Measurements from ENCODE around the gene SLC6A8.

The SLC6A8 gene

DNA sequence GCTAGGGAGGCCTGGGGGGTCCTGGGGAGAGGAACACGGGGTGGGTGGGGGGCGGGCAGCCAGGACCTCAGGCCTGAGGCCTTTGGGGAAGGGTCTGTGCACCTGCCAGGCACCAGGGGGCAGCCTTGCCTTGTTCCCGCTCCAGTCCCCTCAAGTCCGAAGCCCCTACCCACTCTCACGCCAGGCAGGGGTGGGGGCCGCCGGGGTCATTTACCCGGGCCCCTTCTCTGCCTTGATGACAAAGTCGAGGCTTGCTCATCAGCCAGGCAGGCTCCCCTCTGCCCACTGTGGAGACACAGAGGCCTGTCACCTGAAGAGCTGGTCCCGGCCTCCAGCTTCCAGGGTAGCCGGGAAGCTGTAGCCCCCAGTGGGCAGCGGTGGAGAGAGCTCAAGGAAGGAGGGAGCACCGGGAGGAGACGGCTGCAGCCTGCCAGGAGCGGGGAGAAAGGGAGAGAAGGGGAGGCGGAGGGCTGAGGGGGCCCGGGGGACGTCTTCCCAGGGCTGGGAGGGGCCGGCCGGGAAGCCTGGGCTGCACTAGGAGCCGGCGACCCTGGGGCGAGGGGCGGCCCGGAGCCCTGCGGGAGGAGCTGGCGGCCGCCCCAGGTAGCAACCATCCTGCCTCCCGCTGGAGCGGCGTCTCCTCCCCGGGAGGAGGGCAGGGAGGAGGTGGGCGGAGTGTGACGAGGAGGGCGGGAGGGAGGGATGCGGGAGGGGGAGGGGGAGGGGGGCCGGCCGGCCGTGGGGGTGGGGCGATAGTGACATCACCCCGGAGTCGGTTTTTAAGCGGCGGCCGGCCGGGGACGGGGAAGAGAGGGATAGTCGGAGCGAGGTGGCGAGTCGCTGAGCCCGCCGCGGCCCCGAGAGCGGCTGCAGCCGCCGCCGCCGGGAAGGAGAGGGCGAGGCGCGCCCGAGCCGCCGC lies at the start of gene SLC6A8:
SLC6A8 (plus strand) TSS at position 806 of the 919 bp plus-strand sequence. CDS start 649 bp downstream, outside the sequence.
- DNase-seq: no peak

DNA sequence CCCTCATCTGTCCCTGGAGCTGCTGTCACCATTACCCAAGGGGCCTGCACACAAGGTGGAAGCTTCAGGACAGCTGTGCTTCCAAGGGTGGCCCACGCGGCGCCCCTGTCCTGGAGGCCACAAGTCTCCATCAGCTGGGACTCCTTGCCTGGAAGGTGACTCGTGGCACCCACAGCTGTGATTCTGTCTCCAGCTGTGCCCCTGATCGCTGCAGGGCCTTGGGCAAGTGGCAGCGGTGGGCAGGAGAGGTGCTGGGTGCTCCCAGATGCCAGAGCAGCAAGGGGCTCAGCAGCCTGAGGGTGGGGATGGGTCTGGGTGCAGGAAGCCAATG lies 49.7 kb upstream of the SLC6A8 start:
- DNase-seq: no peak

DNA sequence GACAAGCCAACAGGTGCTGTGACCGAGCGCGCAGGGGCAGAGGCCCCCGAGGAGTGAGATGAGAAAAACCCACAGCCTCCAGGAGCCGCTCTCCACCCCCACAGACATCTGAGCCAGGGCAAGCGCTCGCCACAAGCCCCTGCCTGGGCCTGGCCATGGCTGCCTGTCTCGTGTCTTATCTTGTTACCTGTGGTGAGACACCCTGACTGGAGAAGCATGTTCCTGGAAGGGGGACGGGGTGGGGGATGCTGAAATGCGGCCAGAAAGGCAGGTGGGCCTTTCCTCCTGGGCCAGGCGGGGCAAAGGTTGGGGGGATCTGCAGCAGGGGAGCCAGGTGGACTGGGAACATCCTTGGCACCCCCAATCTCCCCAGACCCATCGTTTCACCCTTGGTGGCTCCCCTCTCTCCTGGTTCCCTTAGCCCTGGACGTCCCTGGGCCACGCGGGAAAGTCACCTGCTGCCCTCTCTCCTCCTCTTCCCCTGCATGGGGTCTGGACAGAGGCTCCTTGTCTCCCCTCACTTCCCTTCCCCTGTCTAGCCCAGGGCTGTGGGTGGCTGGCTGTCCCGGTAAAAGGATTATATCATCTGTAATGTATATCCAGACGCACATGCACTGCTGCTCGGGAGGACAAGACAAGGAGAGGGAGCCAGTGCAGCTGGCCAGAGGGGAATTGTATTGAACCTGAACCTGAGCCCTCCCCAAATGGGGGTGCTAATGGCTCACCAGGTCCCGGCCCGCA lies 49.1 kb upstream of the SLC6A8 start:
- no peak for DNase-seq

DNA sequence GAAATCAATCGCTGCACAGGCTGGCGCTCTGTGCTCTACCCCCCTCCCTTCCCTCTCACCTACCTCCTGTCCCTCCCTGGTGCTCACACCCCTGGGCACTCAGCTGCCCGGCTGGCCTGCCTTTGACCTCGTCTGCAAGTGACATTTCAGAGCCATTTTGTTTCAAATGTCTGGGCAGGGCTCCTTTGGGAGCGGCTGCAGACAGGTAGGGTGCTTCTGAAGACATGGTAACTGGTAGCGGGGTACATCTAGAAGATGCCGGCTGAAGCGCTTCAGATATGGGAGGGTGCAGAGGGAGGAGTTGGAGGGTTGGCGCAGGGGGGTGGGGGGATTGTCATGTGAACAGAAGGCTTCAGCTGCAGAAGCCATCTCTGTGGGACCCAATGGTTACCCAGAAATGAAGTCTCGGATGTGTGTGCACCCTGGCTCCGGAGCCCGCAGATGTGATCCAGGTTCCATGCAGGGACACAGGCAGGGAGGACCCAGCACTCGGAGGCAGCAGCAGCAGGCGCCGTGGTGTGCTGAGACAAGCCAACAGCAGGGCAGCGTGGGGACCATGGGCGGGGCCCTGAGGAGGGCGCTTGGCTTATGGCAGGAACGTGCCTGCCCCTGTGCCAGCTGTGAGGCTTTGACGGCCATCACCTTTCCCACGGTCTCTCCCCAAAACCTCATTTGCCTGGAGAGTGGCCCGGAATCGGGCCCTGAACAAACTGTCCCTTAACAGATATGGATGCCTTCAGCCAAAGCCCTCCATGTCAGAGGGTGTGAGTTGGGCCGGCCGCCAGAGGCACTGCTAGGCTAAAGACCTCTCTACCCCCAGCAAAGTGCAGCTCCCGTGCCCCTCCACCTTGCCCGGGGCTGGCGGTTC lies 48.3 kb upstream of the SLC6A8 start:
- DNase-seq: no peak

DNA sequence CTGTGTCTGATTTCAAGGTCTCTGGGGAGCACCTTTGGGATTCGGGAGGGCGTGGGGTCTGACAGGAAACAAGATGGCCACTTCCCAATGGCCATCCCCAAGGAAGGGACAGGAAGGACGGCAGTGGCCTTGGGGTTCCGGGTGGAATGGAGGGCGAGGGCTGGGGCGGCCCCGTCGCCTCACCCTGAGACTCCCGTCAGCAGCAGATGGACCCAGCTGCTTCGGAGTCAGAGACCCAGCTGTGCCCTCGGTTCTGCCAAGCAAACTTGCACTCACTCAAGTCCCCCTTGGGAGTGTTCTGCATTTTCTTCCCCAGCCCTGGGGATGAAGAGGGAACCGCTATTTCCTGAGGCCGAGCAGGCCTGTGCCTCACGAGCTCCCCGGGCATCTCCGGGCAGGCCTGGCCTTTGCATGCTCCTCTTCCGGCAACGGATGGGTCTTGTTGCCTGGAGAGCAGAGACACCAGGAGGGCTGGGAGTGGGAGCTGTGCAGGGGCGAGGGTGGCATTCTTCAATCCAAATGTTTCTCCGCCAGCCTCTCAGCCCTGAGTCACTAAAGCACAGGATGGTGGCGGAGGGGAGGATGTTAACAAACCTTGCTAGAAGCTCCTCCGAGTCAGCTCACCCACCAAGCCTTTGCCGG lies 47.6 kb upstream of the SLC6A8 start:
- DNase-seq: no peak

DNA sequence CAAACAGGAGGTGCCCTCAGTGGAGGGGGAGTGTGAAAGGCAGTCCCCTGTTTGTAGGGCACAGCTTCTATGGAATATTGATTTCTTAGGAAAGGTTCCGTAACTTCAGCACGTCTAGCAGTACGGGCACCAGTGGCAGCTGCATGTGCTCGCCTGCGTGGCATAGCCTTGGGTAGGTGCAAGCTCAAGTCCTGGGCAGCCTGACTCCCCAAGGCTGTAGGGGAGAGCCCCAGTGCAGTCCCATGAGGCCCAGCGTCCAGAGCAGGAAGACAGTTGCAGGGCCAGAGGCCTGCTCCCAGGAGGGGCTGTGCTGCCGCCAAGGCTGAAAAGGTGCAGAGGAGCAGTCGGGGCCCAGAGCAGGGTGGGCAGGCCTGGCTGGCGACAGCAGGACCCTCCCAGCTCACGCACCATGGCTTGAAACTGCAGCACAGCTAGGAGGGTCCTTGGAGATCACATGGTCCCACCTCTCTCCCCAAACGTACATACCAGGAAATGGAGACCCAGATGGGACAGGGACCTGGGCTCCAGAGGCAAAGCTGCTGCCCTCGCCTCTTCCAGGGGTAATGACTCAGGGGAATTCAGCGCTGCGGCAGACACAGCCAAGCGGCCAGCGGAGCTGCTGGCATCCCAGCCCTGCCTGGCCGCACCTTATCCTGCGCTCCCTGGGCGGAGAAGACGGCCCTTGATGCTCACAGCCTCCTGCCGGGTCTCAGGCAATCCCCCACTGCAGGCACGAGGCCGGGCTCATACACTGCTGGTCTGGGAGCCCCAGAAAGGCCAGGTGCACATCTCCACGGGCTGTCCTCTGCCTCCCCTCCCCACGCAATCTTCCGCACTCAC lies 46.8 kb upstream of the SLC6A8 start:
- DNase-seq: no peak

DNA sequence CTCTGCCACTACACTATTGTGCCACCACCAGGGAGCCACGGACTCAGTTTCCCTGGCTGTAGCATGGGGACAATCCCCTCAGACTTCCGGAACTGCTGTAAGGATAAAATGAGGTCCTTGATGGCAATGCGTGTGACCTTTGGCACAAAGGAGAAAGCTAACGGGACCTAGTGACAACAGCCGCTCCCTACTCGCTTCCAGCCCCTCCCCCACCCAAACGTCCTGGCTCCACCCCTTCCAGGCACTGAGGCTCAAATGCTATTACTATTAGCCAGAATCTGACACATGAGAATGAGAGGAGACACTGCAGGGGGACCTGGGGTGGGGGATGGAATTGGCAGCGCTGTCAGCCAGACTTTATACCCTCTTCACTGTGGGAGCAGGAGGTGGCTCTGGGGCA lies 46.1 kb upstream of the SLC6A8 start:
- DNase-seq: no peak

DNA sequence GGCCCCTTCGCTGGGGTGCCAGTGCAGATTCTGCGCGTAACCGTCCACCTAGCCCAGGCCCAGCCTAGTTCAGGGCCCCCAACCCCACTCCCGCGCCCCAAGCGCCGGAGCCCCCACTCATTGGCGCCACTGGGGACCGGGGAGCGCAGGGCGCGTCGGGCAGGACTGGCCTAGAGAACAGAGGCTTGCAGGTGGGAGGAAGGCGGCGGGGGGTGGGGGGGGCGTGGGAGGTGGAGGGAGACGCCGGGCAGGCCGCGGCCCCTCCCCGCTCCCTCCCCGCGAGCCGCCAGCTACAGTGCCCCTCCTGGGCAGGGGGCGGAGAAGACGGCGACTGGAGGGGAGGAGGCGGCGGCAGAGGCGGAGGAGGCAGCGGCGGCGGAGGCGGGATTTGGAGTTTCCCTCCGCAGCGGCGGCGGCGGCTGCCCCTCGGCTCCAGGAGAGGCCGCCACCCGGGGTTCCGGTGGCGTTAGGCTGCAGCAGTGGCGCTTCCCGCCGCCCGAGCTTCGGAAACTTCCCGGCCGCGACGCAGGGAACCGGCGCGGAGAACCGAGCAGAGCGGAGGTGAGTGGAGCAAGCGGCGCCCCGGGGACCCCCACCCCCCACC lies 45.6 kb upstream of the SLC6A8 start:
- DNase-seq: no peak

DNA sequence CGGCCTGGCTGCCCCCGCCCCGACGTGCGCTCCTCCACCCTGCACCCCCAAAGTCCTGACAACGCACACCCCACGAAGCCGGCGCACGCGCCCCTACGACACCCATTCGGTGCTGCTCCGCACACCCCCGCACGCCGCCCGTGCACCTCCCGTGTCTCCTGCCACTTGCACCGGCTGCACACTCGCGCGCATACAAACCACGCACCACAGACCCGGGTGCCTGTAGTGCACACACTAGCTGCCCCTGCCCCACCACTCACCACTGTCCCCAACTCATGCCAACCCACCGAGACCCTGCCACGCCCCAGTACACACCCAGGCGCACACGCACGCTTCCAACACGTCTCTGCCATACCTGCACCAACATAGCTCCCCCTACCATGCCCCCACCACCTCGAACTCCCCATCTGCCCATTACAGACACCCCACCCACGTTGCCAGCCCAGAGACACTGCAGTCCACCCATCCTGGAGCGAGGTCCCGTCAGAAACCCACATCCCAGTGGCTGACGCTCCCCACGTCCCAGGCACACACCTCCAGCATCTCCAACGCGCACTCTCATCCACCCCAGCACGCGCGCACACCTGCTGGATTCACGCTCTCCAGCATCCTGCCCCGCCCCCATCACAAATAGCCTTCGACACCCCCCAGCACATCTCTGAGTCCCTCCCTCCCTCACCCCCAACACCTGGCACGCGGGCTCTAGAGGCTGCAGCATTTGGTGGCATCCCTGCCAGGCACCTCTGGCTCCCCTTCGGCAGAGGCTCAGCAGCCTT lies 44.9 kb upstream of the SLC6A8 start:
- no peak for DNase-seq

DNA sequence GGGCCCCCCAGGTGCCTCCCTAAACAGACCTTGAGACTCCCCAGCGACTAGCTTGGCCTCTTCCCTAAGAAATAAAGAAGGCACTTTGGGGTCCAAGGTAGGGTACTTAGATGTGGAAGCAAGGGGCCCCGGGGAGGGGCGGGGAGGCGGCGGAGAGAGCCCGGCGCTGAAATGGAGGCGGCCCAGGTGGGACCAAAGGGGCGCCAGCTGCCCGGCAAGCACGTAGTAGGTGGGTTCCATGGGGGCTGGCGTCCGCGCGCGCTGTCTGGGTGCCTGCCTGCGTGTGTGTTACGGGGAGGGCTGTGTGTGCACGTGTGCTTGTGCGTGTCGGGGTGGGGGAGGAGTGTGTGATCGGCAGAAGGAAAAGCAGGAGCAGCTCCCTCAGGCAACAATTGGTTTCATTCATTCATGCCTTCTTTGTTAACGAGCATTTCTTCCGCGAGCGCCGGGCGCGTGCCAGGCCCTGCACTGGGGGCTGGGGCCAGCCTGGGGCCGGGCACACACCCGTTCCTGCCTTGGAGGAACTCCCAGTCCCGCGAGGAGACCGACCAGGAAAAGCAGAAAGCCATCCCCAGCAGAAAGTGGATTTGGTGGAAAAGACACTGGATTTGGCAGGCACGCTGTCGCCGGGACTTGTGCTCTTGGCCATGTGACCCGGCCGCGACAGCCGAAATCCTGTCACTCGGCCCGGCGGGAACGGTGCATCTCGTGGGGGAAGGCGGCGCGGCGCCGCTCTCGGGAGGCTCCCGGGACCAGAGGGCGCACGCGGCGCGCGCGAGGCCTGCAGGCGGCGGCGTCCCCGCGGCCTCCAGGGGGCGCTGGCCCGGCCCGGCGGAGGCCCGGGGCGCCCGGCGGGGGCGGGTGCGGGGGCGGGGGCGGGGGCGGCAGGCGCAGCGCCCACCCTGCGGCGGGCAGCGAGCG lies 44.0 kb upstream of the SLC6A8 start:
- no peak for DNase-seq

DNA sequence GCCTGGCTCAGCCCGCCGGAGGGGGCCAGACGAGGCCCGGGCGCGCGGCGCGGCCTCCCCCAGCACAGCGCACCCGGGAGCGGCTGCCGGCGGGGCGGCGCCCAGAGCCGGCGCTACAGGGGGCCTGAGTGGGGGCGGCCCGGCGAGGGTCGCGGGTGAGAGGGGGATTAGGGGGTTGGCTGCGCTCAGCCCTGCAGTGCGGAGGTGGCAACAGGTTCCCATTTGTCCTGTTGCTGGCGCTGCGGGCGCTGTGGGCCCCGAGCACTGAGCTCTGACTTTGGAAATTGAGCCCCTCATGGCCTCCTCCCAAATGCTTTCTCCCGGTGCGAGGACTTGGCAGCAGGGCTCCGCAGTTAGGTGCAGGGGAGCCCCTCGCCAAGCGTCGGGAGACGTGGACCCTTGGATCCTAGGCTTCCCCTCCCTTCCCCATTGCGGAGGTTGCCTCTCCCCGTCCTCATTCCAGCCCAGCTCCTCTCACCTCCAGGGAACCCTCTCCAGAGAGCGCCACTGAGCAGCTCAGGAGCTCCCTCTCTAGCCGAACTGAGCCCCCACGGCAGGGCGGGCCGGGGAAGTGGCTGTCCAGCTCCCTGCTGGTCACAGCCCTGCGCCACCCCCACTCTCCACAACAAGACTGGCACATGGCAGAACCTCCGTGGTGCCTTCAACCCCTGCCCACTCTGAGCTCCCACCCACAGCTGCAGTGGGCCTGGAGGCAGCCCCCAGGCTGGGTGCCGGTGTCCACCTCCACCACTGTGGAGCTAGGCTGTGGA lies 43.2 kb upstream of the SLC6A8 start:
- DNase-seq: no peak

DNA sequence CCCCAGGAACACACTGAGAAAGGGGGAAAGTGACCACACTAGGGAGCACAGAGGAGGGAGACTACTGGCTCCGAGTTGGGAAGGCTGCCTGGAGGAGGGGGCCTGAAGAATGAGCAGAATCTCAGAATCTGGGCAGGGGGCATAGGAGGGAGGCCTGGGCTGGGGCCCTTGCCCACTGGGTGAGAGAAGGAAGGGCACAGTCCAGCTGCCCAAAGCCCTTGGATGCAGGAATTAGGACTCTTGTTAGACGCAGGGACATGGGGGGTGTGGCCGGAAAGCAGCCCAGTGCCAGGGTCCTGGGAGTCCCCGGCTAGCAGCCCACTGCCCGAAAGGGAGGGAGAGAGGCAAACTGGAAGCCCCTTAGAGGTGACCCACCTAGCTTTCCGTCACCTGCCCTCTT lies 42.6 kb upstream of the SLC6A8 start:
- DNase-seq: no peak

DNA sequence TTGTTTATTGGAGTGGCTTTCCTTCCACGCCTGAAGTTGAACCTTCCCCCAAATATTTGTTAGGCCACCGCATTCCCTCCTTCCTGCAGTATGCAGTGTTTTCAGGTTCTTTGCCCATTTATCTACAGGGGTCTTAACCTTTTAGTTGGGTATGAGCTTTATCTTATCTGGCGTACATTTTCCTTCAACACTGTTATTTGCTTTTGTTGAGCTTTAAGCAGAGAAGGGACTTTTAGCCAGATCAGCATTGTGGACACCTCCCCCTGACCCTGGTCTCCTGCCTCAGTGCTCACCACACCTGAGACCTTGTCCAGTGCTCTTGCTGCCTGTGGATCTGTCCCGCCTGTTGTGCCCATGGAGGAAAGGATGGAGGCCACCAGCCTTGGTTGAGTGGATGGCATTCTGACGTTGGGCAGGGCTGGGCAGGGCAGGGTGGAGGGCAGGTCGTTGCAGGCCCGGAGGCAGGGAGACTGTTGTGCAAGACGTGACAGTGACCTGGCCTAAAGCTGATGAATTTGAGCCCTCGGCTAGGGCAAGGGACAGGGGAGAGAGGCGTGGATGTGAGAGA lies 41.7 kb upstream of the SLC6A8 start:
- no peak for DNase-seq

DNA sequence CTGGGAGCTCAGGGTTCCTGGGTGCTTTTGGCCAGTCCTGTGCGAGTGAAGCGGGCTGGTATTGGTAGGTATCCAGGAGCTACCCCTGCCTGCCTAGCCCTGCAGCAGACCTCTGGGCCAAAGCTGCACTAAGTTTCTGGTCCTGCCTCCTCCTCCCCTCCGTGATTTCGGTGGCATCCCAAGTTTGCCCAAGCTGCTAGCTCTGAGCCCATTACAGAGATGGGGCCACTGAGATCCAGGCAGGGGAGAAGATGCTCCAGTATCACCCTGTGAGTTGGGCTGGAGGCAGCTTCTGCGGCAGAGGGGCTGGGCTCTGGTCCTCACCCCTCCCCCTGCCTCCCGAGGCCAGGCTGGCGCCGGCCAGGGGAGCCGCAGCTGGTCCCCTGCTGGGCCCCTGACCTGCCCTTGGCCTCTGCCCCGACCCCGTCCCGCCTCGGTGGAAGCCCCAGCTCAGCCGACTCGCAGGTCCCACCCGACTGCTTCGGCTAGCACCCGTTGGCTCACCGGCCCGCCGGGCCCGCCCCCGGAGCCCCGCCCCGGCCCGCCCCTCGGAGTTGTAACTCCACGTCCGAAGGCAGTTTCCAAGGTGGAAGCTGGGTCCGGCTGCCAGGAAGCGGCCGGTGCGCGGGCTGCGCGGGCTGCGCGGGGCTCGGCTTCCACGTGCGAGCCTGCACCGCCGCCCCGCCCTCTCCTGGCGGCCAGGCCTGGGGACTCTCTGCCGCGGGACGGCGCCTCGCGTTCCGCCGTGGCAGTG lies 40.9 kb upstream of the SLC6A8 start, which contains the start of gene DUSP9:
DUSP9 (plus strand) TSS at position 584 of the 754 bp plus-strand sequence. CDS start 751 bp downstream, outside the sequence.
- DNase-seq: no peak

DNA sequence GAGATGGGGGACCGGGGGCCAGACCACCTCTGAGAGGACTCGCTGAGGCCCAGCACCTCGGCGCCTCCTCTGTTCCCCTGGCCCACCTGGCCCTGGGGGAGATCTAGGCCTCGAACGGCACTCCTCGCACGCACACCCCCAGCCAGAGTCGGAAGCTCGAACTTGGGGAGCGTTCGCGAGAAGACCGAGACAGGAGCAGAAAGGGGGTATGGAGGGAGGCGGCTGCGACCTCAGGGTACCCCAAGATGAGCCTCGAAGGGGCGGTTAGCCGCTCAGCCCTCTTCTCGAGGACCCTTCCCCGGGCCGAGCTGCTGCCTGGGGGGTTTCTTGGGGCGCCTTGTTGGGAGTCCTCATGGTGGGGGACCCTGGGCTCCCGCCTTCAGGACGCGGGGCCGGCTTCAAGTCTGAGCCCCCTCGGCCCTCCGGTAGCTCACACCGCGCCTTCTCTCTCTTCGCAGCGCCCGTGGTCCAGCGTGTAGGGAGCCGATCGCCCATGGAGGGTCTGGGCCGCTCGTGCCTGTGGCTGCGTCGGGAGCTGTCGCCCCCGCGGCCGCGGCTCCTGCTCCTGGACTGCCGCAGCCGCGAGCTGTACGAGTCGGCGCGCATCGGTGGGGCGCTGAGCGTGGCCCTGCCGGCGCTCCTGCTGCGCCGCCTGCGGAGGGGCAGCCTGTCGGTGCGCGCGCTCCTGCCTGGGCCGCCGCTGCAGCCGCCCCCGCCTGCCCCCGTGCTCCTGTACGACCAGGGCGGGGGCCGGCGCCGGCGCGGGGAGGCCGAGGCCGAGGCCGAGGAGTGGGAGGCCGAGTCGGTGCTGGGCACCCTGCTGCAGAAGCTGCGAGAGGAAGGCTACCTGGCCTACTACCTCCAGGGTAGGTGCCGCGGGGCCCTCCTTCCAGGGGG lies 40.0 kb upstream of the SLC6A8 start:
- no peak for DNase-seq

Data from activated CD4-positive, alpha-beta T cell treated with anti-CD3 and anti-CD28 coated beads for 1 hour (primary cell).